ENCODE data around the gene WDCP.

The WDCP gene

DNA sequence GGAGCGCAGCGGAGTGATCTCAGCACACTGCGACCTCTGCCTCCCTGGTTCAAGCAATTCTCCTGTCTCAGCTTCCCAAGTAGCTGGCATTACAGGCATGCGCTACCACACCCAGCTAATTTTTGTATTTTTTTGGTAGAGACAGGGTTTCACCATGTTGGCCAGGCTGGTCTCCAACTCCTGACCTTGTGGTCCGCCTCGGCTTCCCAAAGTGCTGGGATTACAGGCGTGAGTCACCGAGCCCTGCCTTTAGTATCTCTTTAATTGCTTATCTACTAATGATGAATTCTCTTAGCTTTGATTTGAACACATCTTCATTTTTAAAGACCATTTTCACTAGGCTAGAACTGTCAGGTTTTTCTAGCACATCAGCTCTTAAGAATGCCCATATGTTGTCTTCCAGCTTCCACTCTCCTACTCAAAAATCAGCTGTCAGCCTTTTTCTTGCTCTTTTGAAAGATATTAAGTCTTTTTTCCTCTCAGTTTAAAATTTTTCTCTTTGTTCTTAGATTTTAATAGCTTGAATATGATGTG is 53.4 kb downstream of the WDCP start:
- no peak for DNase-seq (ENCODE audit: low spot score)

DNA sequence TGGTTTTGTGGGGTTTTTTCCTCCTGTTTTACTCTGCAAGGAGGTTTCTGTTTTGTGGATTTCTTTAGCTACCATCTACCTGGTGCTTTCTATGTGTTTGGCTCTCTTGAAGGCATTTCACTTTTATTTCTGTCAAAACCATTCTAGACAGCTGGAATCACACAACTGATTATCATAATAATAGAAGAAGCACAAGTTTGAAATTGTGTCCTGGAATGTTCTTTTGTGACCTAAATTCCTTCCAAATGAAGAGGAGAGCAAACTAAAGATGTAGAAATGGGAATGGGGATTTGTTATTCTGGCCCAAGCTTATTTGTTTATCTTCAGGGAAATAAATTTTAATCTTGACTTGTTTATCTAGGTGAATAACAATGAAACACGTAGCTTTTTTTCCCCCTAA is 54.3 kb downstream of the WDCP start:
- DNase-seq (ENCODE audit: low spot score), result no peak

DNA sequence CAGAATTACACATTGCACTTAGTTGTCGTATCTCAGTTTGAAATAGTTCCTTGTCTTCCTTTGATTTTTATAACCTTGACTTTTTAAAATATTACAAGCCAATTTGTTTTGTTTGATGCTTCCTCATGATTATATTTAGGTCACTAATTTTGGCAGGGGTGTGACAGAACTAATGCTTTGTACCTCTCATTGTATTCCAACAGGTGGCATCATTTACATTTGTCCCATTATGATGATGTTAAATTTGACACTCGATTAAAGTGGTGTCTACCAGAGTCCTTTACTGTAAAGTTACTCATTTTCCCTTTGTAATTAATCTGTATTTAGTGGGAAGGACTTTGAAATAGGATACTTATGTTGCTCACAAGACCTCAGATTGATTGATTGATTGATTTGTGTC is 58.8 kb downstream of the WDCP start:
- DNase-seq (ENCODE audit: low spot score), result no peak

Data from LoVo (cell line).